ENCODE measurements around the gene DOCK11.

DOCK11 gene

DNA sequence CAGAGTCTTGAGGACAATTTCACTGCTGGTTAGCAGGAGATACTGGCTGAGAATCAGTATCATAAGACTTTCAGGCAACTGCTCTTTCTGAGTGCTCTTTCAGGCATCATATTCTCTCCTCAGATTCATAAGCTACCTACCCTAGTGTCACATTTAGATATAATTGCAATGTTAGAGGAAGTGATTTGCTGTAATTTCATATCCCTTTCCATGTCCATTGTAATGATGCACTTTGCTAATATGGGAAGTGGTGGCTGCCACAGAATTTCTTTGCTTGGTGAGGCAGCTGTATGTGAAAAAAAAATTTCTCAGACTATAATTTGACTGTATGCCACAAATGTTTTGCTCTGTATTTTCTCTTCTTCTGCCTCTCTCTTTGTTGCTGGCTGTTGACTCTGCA, 63.3 kb downstream of the DOCK11 start:
- TF ChIP-seq GLIS1 (tag by site-specific recombination; IDR thresholded peaks at IDR 0.05) (no peak), ZNF596 (tag by site-specific recombination; IDR thresholded peaks at IDR 0.05) (no peak), TCF7L2 (IDR thresholded peaks at IDR 0.05; ENCODE audit: borderline replicate concordance, low read depth, low read length) (no peak), ZIC2 (tag by site-specific recombination; IDR thresholded peaks at IDR 0.05) (no peak), ZNF677 (tag by site-specific recombination; IDR thresholded peaks at IDR 0.05) (no peak), ZEB2 (tag by site-specific recombination; IDR thresholded peaks at IDR 0.05) (no peak), HOXA7 (CRISPR knock-in tag; IDR thresholded peaks at IDR 0.05; ENCODE audit: borderline replicate concordance) (no peak), ZFP69B (tag by site-specific recombination; IDR thresholded peaks at IDR 0.05) (no peak)
- TF ChIP-seq, protein P1, sequence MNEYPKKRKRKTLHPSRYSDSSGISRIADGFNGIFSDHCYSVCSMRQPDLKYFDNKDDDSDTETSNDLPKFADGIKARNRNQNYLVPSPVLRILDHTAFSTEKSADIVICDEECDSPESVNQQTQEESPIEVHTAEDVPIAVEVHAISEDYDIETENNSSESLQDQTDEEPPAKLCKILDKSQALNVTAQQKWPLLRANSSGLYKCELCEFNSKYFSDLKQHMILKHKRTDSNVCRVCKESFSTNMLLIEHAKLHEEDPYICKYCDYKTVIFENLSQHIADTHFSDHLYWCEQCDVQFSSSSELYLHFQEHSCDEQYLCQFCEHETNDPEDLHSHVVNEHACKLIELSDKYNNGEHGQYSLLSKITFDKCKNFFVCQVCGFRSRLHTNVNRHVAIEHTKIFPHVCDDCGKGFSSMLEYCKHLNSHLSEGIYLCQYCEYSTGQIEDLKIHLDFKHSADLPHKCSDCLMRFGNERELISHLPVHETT (tag by site-specific recombination; IDR thresholded peaks at IDR 0.05): no peak
- TF ChIP-seq, protein P2, sequence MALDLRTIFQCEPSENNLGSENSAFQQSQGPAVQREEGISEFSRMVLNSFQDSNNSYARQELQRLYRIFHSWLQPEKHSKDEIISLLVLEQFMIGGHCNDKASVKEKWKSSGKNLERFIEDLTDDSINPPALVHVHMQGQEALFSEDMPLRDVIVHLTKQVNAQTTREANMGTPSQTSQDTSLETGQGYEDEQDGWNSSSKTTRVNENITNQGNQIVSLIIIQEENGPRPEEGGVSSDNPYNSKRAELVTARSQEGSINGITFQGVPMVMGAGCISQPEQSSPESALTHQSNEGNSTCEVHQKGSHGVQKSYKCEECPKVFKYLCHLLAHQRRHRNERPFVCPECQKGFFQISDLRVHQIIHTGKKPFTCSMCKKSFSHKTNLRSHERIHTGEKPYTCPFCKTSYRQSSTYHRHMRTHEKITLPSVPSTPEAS (tag by site-specific recombination; IDR thresholded peaks at IDR 0.05): no peak
- POLR2A ChIA-PET: no interaction called here

DNA sequence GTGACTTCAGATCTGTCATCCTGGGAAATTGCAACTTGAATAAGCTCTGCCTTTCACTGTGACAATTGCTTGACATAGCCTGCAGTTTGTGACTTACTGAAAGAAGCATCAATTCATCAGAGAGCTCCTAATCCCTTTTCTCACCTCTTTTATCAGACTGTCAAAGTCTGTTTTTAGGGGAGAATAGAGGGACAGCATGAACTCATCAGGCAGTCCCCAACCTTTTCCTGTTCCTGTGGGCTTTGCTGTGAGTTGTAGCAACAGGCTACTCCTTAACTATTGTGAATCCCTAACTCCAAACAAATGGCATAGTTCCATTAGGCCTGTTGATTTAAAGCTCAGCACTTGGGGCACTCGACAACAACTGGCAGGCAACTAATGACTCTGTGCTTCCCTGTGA, 64.9 kb downstream of the DOCK11 start:
- TF ChIP-seq KLF1 (tag by site-specific recombination; IDR thresholded peaks at IDR 0.05) (no peak), SCRT1 (tag by site-specific recombination; IDR thresholded peaks at IDR 0.05; ENCODE audit: borderline replicate concordance) (0 out of 2 replicates have a peak, but pooled peaks have one; percentile 32)
- Histone ChIP-seq H3K27ac (ENCODE audit: extremely low read depth, low read depth, low read length) (no peak overlapping the region), H3K9me3 (ENCODE audit: control insufficient read depth, insufficient read depth, low read depth, low read length) (no peaks in the 10 kb centered on the region), H3K36me3 (ENCODE audit: control insufficient read depth in 2 of 2, insufficient read depth in 1 of 2, low read length in 2 of 2) (peaks cover 0 to 4% of the 10 kb centered on the region in 2 experiments; a peak in 1 of 3 replicates), H3K4me1 (ENCODE audit: control insufficient read depth, insufficient read depth, low read length) (no peaks in the 10 kb centered on the region), H3K4me3 (ENCODE audit: low read depth, low read length) (no peak overlapping the region)
- ChIA-PET CTCF (interaction anchor here (1.3 to 2.4 kb wide), 2 partner anchors 23 to 41 kb away, joined by 3 to 9 read pairs; no protein-coding TSS in a partner anchor), POLR2A (no interaction called here)

More for the DNA sequence above, 63.3 kb downstream of the DOCK11 start:
- no peak overlapping the region for H3K27ac ChIP-seq (ENCODE audit: extremely low read depth, low read depth, low read length)
- no peaks in the 10 kb centered on the region for H3K9me3 ChIP-seq (ENCODE audit: control insufficient read depth, insufficient read depth, low read depth, low read length)
- H3K4me3 ChIP-seq (ENCODE audit: low read depth, low read length): no peak overlapping the region
- CTCF ChIA-PET: interaction anchor here (0.7 to 2.4 kb wide), 2 partner anchors 40 to 42 kb away, joined by 3 to 9 read pairs; no protein-coding TSS in a partner anchor
- H3K36me3 ChIP-seq (ENCODE audit: control insufficient read depth in 2 of 2, insufficient read depth in 1 of 2, low read length in 2 of 2): no peaks in the 10 kb centered on the region
- H3K4me1 ChIP-seq (ENCODE audit: control insufficient read depth, insufficient read depth, low read length): no peaks in the 10 kb centered on the region

DNA sequence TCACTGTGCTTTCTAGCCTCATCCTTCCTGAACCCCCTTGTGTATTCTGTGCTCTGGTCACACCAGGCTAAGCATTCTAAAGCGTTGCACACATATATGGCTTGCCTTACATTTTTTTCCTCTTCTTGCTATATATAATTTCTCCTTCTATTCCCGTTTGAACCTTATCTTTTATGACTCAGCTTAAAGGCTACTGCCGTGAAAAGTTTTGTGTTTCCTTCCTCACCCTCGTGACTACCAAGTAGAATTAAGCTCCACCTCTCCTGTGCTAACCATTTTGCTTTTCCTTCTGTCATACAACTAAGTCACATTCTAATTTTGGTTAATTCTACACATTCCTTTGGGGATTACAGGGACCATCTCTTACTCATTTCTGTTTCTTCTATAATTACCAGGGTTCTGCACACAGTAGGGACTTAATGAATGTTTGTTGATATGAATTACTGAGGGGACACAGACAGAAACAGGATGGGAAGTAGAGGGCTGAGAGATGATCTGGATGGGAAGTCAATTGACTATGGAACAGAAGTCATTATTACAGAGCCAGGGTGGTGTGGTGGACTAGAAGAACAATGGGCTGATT, 67.1 kb downstream of the DOCK11 start:
- H3K27ac ChIP-seq (ENCODE audit: extremely low read depth, low read depth, low read length): no peak overlapping the region
- no peaks in the 10 kb centered on the region for H3K9me3 ChIP-seq (ENCODE audit: control insufficient read depth, insufficient read depth, low read depth, low read length)
- H3K4me3 ChIP-seq (ENCODE audit: low read depth, low read length): no peak overlapping the region
- H3K36me3 ChIP-seq (ENCODE audit: control insufficient read depth in 2 of 2, insufficient read depth in 1 of 2, low read length in 2 of 2): peaks cover 0 to 4% of the 10 kb centered on the region in 2 experiments; a peak in 1 of 3 replicates
- TF ChIP-seq ZNF560 (tag by site-specific recombination; IDR thresholded peaks at IDR 0.05; ENCODE audit: borderline replicate concordance): no peak
- no peak for TF ChIP-seq ZNF521 (tag by site-specific recombination; IDR thresholded peaks at IDR 0.05)
- TF ChIP-seq, protein P3, sequence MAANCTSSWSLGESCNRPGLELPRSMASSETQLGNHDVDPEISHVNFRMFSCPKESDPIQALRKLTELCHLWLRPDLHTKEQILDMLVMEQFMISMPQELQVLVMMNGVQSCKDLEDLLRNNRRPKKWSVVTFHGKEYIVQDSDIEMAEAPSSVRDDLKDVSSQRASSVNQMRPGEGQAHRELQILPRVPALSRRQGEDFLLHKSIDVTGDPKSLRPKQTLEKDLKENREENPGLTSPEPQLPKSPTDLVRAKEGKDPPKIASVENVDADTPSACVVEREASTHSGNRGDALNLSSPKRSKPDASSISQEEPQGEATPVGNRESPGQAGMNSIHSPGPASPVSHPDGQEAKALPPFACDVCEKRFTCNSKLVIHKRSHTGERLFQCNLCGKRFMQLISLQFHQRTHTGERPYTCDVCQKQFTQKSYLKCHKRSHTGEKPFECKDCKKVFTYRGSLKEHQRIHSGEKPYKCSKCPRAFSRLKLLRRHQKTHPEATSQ (tag by site-specific recombination; IDR thresholded peaks at IDR 0.05): no peak
- TF ChIP-seq, protein P4, sequence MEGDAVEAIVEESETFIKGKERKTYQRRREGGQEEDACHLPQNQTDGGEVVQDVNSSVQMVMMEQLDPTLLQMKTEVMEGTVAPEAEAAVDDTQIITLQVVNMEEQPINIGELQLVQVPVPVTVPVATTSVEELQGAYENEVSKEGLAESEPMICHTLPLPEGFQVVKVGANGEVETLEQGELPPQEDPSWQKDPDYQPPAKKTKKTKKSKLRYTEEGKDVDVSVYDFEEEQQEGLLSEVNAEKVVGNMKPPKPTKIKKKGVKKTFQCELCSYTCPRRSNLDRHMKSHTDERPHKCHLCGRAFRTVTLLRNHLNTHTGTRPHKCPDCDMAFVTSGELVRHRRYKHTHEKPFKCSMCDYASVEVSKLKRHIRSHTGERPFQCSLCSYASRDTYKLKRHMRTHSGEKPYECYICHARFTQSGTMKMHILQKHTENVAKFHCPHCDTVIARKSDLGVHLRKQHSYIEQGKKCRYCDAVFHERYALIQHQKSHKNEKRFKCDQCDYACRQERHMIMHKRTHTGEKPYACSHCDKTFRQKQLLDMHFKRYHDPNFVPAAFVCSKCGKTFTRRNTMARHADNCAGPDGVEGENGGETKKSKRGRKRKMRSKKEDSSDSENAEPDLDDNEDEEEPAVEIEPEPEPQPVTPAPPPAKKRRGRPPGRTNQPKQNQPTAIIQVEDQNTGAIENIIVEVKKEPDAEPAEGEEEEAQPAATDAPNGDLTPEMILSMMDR (tag by site-specific recombination; IDR thresholded peaks at IDR 0.05): no peak
- no peak for TF ChIP-seq TRIM28 (IDR thresholded peaks at IDR 0.05; ENCODE audit: borderline replicate concordance, low read length)
- TF ChIP-seq, protein P5, sequence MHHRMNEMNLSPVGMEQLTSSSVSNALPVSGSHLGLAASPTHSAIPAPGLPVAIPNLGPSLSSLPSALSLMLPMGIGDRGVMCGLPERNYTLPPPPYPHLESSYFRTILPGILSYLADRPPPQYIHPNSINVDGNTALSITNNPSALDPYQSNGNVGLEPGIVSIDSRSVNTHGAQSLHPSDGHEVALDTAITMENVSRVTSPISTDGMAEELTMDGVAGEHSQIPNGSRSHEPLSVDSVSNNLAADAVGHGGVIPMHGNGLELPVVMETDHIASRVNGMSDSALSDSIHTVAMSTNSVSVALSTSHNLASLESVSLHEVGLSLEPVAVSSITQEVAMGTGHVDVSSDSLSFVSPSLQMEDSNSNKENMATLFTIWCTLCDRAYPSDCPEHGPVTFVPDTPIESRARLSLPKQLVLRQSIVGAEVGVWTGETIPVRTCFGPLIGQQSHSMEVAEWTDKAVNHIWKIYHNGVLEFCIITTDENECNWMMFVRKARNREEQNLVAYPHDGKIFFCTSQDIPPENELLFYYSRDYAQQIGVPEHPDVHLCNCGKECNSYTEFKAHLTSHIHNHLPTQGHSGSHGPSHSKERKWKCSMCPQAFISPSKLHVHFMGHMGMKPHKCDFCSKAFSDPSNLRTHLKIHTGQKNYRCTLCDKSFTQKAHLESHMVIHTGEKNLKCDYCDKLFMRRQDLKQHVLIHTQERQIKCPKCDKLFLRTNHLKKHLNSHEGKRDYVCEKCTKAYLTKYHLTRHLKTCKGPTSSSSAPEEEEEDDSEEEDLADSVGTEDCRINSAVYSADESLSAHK (tag by site-specific recombination; IDR thresholded peaks at IDR 0.05): no peak
- TF ChIP-seq, protein P1 (tag by site-specific recombination; IDR thresholded peaks at IDR 0.05): no peak
- CTCF ChIA-PET: interaction anchor here (0.6 to 1.2 kb wide), 3 partner anchors 37 to 225 kb away, joined by 3 read pairs; no protein-coding TSS in a partner anchor
- no peaks in the 10 kb centered on the region for H3K4me1 ChIP-seq (ENCODE audit: control insufficient read depth, insufficient read depth, low read length)
- POLR2A ChIA-PET: no interaction called here

Measured in HEK293 (cell line).